Thyroid gland (tissue), 4 donors: ENCODE measurements around the gene LONRF3. TPM values are rescaled to one million over a fixed set of nuclear protein-coding genes. Genes with fewer than 3 reads are reported as not detected.
A peak's percentile ranks its signal among the peaks of the same experiment; 100 is the strongest.
"Not testable (repeated sequence)": the region's sequence is repeated elsewhere in the genome, so short reads cannot be mapped to it uniquely, and the experiment has no call there.

Source experiments
- DNase-seq, 2 donors: peaks; one replicate each; pipeline ENCODE4 v3.0.0-alpha.2; 2019
- H3K27ac ChIP-seq, 3 donors: fragments of 200-600 bp; sonication (generic); 1 replicate in 2 of 3; 2 replicates in 1 of 3; pipeline ENCODE4 v1.5.1; 2016 to 2019; ENCODE audit warnings: mild to moderate bottlenecking in 1 of 3, moderate library complexity in 1 of 3
- H3K27me3 ChIP-seq: fragments of 200-600 bp; sonication (generic); one replicate; pipeline ENCODE4 v1.5.1; 2019
- H3K36me3 ChIP-seq, 2 donors: fragments of 200-600 bp; sonication (generic); one replicate each; pipeline ENCODE4 v1.5.1; 2016 to 2019
- H3K4me1 ChIP-seq, 2 donors: fragments of 200-600 bp; sonication (generic); one replicate each; pipeline ENCODE4 v1.5.1; 2017 to 2019
- H3K4me3 ChIP-seq, 3 donors: fragments of 200-600 bp; sonication (generic); replicated peaks in 1 of 3; 1 replicate in 2 of 3; 2 replicates in 1 of 3; pipeline ENCODE4 v1.5.1; 2016; ENCODE audit warnings: mild to moderate bottlenecking in 1 of 3
- H3K9me3 ChIP-seq: fragments of 200-600 bp; sonication (generic); one replicate; pipeline ENCODE4 v1.5.1; 2017
- POLR2A ChIP-seq, 2 donors: fragments of 450-650 bp; IDR thresholded peaks; one replicate each; pipeline ENCODE4 v1.6.1; 2017; ENCODE audit warnings: antibody characterized with exemption in 2 of 2, mild to moderate bottlenecking in 2 of 2, moderate library complexity in 1 of 2
- WGBS, 2 donors: methylation state at CpG; one replicate each; pipeline ENCODE4 v1.1.5; 2017; 5-methylcytosine and 5-hydroxymethylcytosine counted together
- intact Hi-C: fragments of 100-400 bp; cut with DNase I; formaldehyde crosslinking; loops from one replicate; pipeline ENCODE4 v1.15.1; 2023
- total RNA-seq, 4 donors: library from RNA; depleted of rRNA; stranded (reverse); fragments of >200 nt; gene quantifications; one replicate each; pipeline ENCODE4 v1.2.3, GENCODE V29; 2016
- TF ChIP-seq, protein P1 (sequence below), 6 experiments: fragments of 200-600 bp in 3 of 6; fragments of 450-650 bp in 3 of 6; sonication (generic) in 3 of 6; IDR thresholded peaks; one replicate each; pipeline ENCODE4 v1.5.1; 2016 to 2019; ENCODE audit warnings: antibody characterized with exemption in 6 of 6, mild to moderate bottlenecking in 2 of 6, inconsistent platforms in 1 of 6, moderate library complexity in 1 of 6

The LONRF3 gene
- total RNA-seq, 4 donors from 2014 or later, result 32.1 to 106 (median 51.9) TPM

DNA sequence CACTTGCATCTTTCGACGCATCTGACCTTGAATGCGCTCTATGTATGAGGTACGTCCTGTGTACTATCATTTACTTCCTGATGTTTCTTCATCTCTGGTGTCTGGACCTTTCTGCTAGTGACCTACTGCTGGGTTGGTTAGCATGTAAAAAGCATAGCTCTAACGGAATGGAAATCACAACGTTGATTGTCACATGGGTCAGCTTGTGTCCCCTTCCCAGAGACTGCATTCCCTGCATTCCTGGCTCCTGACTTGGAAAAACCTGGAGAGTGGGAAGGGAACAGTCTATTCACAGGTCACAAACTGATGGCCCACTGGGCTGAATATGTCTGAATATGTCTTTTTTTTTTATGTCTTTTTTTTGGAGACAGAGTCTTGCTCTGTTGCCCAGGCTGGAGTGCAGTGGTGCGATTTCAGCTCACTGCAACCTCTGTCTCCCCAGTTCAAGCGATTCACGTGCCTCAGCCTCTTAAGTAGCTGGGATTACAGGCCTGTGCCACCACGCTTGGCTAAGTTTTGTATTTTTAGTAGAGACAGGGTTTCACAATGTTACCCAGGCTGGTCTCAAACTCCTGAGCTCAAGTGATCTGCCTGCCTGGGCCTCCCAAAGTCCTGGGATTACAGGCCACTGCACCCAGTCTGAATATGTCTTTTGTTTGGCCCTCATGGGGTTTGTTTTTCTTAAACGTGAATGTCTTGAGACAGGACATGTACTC is 16.3 kb downstream of the LONRF3 start:
- intact Hi-C loops, result no loop called here
- TF ChIP-seq, protein P1, sequence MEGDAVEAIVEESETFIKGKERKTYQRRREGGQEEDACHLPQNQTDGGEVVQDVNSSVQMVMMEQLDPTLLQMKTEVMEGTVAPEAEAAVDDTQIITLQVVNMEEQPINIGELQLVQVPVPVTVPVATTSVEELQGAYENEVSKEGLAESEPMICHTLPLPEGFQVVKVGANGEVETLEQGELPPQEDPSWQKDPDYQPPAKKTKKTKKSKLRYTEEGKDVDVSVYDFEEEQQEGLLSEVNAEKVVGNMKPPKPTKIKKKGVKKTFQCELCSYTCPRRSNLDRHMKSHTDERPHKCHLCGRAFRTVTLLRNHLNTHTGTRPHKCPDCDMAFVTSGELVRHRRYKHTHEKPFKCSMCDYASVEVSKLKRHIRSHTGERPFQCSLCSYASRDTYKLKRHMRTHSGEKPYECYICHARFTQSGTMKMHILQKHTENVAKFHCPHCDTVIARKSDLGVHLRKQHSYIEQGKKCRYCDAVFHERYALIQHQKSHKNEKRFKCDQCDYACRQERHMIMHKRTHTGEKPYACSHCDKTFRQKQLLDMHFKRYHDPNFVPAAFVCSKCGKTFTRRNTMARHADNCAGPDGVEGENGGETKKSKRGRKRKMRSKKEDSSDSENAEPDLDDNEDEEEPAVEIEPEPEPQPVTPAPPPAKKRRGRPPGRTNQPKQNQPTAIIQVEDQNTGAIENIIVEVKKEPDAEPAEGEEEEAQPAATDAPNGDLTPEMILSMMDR (IDR thresholded peaks at IDR 0.05), result no peak
- no peak for TF ChIP-seq POLR2A (IDR thresholded peaks at IDR 0.05)
- DNase-seq, result peak; percentile 51 to 60
- peaks cover 0 to 12% of the 10 kb centered on the region in 2 donors for H3K4me1 ChIP-seq
- no peaks in the 10 kb centered on the region for H3K9me3 ChIP-seq
- H3K27me3 ChIP-seq, result no peaks in the 10 kb centered on the region
- peaks cover 0 to 10% of the 10 kb centered on the region in 2 donors for H3K36me3 ChIP-seq
- peak overlapping the region in 2 of 3 donors; percentile 11 to 15 for H3K27ac ChIP-seq
- no peak overlapping the region for H3K4me3 ChIP-seq
- WGBS, 2 donors, result 61 to 65% methylated on average over 11 of the region's 11 CpGs

DNA sequence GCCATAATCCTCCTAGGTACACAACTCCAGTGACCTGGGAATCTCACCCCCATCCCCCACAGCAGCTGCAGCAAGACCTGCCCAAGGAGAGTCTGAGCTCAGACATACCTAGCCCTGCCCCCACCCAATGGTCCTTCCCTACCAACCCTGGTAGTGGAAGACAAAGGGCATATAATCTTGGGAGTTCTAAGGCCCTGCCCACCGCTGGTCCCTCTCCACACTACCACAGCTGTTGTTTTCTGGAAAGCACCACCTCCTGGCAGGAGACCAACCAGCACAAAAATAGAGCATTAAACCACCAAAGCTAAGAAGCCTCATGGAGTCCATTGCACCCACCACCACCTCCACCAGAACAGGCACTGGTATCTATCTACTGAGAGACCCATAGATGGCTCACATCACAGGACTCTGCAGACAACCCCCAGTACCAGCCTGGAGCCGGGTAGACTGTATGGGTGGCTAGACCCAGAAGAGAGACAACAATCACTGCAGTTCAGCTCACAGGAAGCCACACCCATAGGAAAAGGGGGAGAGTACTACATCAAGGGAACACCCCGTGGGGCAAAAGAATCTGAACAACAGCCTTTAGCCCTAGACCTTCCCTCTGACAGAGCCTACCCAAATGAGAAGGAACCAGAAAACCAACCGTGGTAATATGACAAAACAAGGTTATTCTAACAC is 18.2 kb downstream of the LONRF3 start:
- WGBS, 2 donors, result 71 to 86% methylated on average over 3 to 4 of the region's 4 CpGs

DNA sequence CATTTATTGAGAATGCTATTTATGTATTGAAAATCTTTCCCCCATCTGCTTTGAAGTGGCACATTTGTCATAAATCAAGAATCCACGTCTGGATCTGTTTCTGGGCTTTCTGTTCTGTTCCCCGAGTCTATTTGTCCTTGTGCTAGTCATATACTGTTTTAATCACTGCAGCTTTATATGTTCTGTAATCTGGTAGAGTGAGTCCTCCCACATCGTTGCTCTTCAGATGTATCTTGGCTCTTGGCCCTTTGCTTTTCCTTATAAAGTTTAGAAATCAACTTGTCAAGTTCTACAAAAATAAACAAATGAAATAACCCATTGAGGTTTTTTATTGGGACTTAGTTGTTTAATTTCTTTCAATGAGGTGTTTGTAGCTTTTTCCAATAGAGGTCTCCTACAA is 29.0 kb downstream of the LONRF3 start:
- Histone ChIP-seq H3K27me3 (no peaks in the 10 kb centered on the region), H3K4me1 (peaks cover 0 to 5% of the 10 kb centered on the region in 2 donors), H3K4me3 (no peak overlapping the region), H3K9me3 (no peaks in the 10 kb centered on the region), H3K36me3 (no peaks in the 10 kb centered on the region), H3K27ac (no peak overlapping the region)
- intact Hi-C loops, result no loop called here
- DNase-seq, result no peak
- TF ChIP-seq, protein P1 (IDR thresholded peaks at IDR 0.05), result no peak
- TF ChIP-seq POLR2A (IDR thresholded peaks at IDR 0.05), result no peak
- WGBS, 2 donors, result 34 to 48% methylated on average over 3 of the region's 3 CpGs

More for the DNA sequence above, 18.2 kb downstream of the LONRF3 start:
- peaks cover 0 to 10% of the 10 kb centered on the region in 2 donors for H3K36me3 ChIP-seq
- peaks cover 0 to 11% of the 10 kb centered on the region in 2 donors for H3K4me1 ChIP-seq
- H3K27me3 ChIP-seq, H3K9me3 ChIP-seq, DNase-seq, H3K27ac ChIP-seq, intact Hi-C loops, H3K4me3 ChIP-seq: not testable (repeated sequence)

DNA sequence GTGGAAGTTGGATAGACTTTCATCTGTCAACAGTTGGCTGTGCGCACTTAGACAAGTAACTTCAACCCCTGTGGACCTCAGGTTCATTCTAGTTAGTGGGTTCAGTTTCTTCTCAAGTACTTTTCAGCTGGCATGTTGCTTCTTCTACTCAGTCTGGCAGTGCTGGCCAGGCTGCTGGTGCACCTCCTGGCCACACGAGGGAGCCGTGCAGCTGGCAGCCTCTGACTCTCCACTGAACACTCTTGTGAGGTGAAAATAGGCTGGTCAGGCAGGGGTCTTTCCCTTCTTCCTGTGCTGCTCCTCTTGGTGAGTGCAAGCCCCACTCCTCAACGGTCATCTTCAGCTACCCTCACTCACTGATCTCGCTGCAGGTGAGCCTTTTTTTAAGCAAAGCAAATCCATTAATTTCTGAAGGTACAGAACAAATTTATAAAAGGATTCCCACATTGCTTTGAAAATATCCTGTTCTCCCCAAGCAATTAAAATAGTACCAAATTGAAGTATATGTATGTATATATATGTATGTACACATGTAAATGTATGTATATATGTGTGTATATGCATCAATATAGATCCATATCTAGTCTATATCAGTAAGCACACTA is 30.6 kb downstream of the LONRF3 start:
- H3K36me3 ChIP-seq, result peaks cover 3 to 7% of the 10 kb centered on the region in 2 donors
- no peak overlapping the region for H3K4me3 ChIP-seq
- TF ChIP-seq POLR2A (IDR thresholded peaks at IDR 0.05), result no peak
- TF ChIP-seq, protein P1 (IDR thresholded peaks at IDR 0.05), result peak; percentile 43 to 82 (median 79)
- no peak overlapping the region for H3K27ac ChIP-seq
- WGBS, 2 donors, result 13 to 37% methylated on average over 3 to 5 of the region's 5 CpGs
- DNase-seq, result peak; percentile 60 to 65
- peaks cover 0 to 3% of the 10 kb centered on the region in 2 donors for H3K4me1 ChIP-seq
- H3K27me3 ChIP-seq, result no peaks in the 10 kb centered on the region
- H3K9me3 ChIP-seq, result no peaks in the 10 kb centered on the region
- intact Hi-C loops, result loop anchor here (5.0 kb wide), 1 partner anchor 158 kb away; no protein-coding TSS in a partner anchor

DNA sequence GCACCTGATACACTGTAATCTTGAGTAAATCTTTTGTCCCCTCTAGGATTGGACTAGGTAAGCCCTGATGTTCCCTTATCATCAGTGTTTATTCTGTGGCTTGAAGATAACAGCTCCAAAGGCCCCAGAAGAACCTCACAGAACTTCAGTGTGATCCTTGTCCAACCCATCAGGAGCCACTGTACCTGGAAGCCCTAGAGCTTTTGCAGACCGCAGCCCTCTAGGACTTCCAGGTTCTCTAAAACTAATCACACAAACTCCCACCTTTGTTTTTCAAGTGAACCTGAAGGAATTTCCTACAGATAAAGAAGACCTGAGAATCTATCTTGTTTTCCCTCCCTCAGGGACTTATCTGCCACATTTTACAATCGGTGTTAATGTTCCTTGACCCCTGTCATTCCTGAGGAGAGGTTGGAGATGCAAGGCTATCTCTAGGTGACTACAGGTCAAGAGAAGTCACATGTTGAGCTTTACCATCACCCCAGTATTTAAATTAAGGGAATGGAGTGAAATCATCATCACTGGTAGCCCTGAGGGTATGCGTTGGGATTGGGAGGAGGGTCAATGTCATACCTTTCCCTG is 32.9 kb downstream of the LONRF3 start:
- no peaks in the 10 kb centered on the region for H3K9me3 ChIP-seq
- no peaks in the 10 kb centered on the region for H3K4me1 ChIP-seq
- TF ChIP-seq, protein P1 (IDR thresholded peaks at IDR 0.05), result no peak
- no peak for TF ChIP-seq POLR2A (IDR thresholded peaks at IDR 0.05)
- no peak for DNase-seq
- H3K27me3 ChIP-seq, result no peaks in the 10 kb centered on the region
- 86 to 100% methylated on average over 3 of the region's 3 CpGs for WGBS, 2 donors
- no peak overlapping the region for H3K27ac ChIP-seq
- intact Hi-C loops, result loop anchor here (5.0 kb wide), 1 partner anchor 160 kb away; no protein-coding TSS in a partner anchor
- peaks cover 8 to 15% of the 10 kb centered on the region in 2 donors for H3K36me3 ChIP-seq
- no peak overlapping the region for H3K4me3 ChIP-seq
